T-helper 2 cell treated with Interferon-gamma antibody and Interleukin-4, amounts not matched to agents 100 ng/mL and 5 ng/mL, for 36 hours (primary cell): ENCODE measurements around the gene PPP1R15B. TPM values are rescaled to one million over a fixed set of nuclear protein-coding genes. Genes with fewer than 3 reads are reported as not detected.
"Not testable (repeated sequence)": the region's sequence is repeated elsewhere in the genome, so short reads cannot be mapped to it uniquely, and the experiment has no call there.

Experiments used
- intact Hi-C: fragments of 100-400 bp; cut with micrococcal nuclease; formaldehyde crosslinking; loops from one replicate; pipeline ENCODE4 v1.15.1; 2023
- total RNA-seq: library from RNA; stranded (reverse); gene quantifications from 2 replicates; pipeline ENCODE4 v1.2.3, GENCODE V29; 2022

PPP1R15B gene
- total RNA-seq, 1 donor from 2014 or later = 62.9 TPM

- intact Hi-C loops = no loop called here
Observed at GRCh38 chr1:204443871-204444581, 32.4 kb upstream of the PPP1R15B start.

GRCh38 chr1:204443260-204443619, 31.6 kb upstream of the PPP1R15B start:
- intact Hi-C loops = no loop called here

- intact Hi-C loops = no loop called here
Observed at GRCh38 chr1:204442376-204443259, 31.0 kb upstream of the PPP1R15B start.

GRCh38 chr1:204441558-204441957, 29.9 kb upstream of the PPP1R15B start:
- intact Hi-C loops = no loop called here

GRCh38 chr1:204439621-204440375, 28.2 kb upstream of the PPP1R15B start:
- intact Hi-C loops = no loop called here

GRCh38 chr1:204438628-204439027, 27.0 kb upstream of the PPP1R15B start:
- intact Hi-C loops = no loop called here

GRCh38 chr1:204437796-204438570, 26.4 kb upstream of the PPP1R15B start:
- intact Hi-C loops = no loop called here

GRCh38 chr1:204435872-204436271, 24.3 kb upstream of the PPP1R15B start:
- intact Hi-C loops = no loop called here

- intact Hi-C loops = no loop called here
Observed at GRCh38 chr1:204435381-204435831, 23.8 kb upstream of the PPP1R15B start.

- intact Hi-C loops = no loop called here
Observed at GRCh38 chr1:204434116-204434755, 22.6 kb upstream of the PPP1R15B start.

GRCh38 chr1:204432708-204433107, 21.1 kb upstream of the PPP1R15B start:
- intact Hi-C loops = no loop called here

GRCh38 chr1:204431310-204432184, 19.9 kb upstream of the PPP1R15B start:
- intact Hi-C loops = loop anchor here (1.0 kb wide), 1 partner anchor 72 kb away; no protein-coding TSS in a partner anchor

GRCh38 chr1:204429746-204430145, 18.1 kb upstream of the PPP1R15B start:
- intact Hi-C loops = no loop called here

- intact Hi-C loops = no loop called here
Observed at GRCh38 chr1:204426971-204427701, 15.5 kb upstream of the PPP1R15B start.

- intact Hi-C loops = no loop called here
Observed at GRCh38 chr1:204426474-204426873, 14.9 kb upstream of the PPP1R15B start.

- intact Hi-C loops = no loop called here
Observed at GRCh38 chr1:204426035-204426436, 14.4 kb upstream of the PPP1R15B start.

- intact Hi-C loops = no loop called here
Observed at GRCh38 chr1:204424621-204425020, 13.0 kb upstream of the PPP1R15B start.

- intact Hi-C loops = not testable (repeated sequence)
Observed at GRCh38 chr1:204422061-204422705, 10.6 kb upstream of the PPP1R15B start.
